SU-DHL-6 (cell line): ENCODE data around the gene NCKAP5.

Source experiments
- H2AFZ ChIP-seq: fragments of 200-600 bp; sonication (generic); 2 replicates; pipeline ENCODE4 v1.6.1; 2014; ENCODE audit warnings: low read depth, mild to moderate bottlenecking, moderate library complexity, mixed read lengths, antibody characterized with exemption, low read length; ENCODE audit not compliant: severe bottlenecking
- H3F3A ChIP-seq: fragments of 200-600 bp; shearing (Covaris generic); 2 replicates; pipeline ENCODE4 v1.6.0; 2016; ENCODE audit warnings: antibody characterized with exemption, mild to moderate bottlenecking; ENCODE audit not compliant: insufficient read depth
- H3K27ac ChIP-seq: fragments of 200-600 bp; sonication (generic); 2 replicates; pipeline ENCODE4 v1.5.1; 2016; ENCODE audit warnings: low read depth, mild to moderate bottlenecking, low read length, moderate library complexity, mixed read lengths
- H3K27me3 ChIP-seq: fragments of 200-600 bp; sonication (generic), shearing (Covaris generic); 2 replicates; pipeline ENCODE4 v1.6.0; 2014; ENCODE audit warnings: mild to moderate bottlenecking, low read length
- H3K36me3 ChIP-seq: fragments of 200-600 bp; sonication (generic); 2 replicates; pipeline ENCODE4 v1.6.1; 2014; ENCODE audit warnings: mild to moderate bottlenecking, low read length, mixed read lengths
- H3K4me2 ChIP-seq: fragments of 300-600, 200-600 bp; shearing (Covaris generic), sonication (generic); 2 replicates; pipeline ENCODE4 v1.6.0; 2014; ENCODE audit warnings: low read length, low read depth, mild to moderate bottlenecking; ENCODE audit not compliant: poor library complexity, severe bottlenecking
- H3K4me3 ChIP-seq: fragments of 200-600 bp; sonication (generic); 2 replicates; pipeline ENCODE4 v1.5.1; 2014; ENCODE audit warnings: antibody characterized with exemption, low read length, mild to moderate bottlenecking, mixed read lengths; ENCODE audit not compliant: insufficient read depth, poor library complexity, severe bottlenecking
- H3K79me2 ChIP-seq: fragments of 200-600 bp; sonication (generic); 2 replicates; pipeline ENCODE4 v1.6.1; 2014; ENCODE audit warnings: mild to moderate bottlenecking, low read length, moderate library complexity; ENCODE audit not compliant: insufficient read depth
- H3K9ac ChIP-seq: fragments of 200-600 bp; sonication (generic); 2 replicates; pipeline ENCODE4 v1.7.0; 2014; ENCODE audit warnings: mild to moderate bottlenecking, low read length
- H3K9me2 ChIP-seq: fragments of 200-600 bp; sonication (generic); replicated peaks from 2 replicates; pipeline ENCODE4 v1.6.1; 2014; ENCODE audit warnings: low read length; ENCODE audit not compliant: insufficient read depth
- H3K9me3 ChIP-seq: fragments of 200-600 bp; sonication (generic); 2 replicates; pipeline ENCODE4 v1.6.1; 2014; ENCODE audit warnings: low read length, mixed read lengths; ENCODE audit not compliant: insufficient read depth
- H4K20me1 ChIP-seq: fragments of 200-600 bp; sonication (generic); 2 replicates; pipeline ENCODE4 v1.6.1; 2014; ENCODE audit warnings: low read depth, mild to moderate bottlenecking, antibody characterized with exemption, low read length, moderate library complexity, mixed read lengths
- EZH2phosphoT487 ChIP-seq: fragments of 200-600 bp; sonication (generic), shearing (Covaris generic); conservative IDR thresholded peaks from 2 replicates; pipeline ENCODE4 v1.6.1; 2018; ENCODE audit warnings: mild to moderate bottlenecking, antibody characterized with exemption, low read length, moderate library complexity, mixed read lengths
- TF ChIP-seq, protein P1 (sequence below): fragments of 200-600 bp; sonication (generic); IDR thresholded peaks from one replicate; pipeline ENCODE4 v1.5.1; 2017; ENCODE audit warnings: antibody characterized with exemption, mild to moderate bottlenecking, low read length, moderate library complexity; ENCODE audit not compliant: insufficient read depth, poor library complexity, severe bottlenecking

NCKAP5 gene

DNA sequence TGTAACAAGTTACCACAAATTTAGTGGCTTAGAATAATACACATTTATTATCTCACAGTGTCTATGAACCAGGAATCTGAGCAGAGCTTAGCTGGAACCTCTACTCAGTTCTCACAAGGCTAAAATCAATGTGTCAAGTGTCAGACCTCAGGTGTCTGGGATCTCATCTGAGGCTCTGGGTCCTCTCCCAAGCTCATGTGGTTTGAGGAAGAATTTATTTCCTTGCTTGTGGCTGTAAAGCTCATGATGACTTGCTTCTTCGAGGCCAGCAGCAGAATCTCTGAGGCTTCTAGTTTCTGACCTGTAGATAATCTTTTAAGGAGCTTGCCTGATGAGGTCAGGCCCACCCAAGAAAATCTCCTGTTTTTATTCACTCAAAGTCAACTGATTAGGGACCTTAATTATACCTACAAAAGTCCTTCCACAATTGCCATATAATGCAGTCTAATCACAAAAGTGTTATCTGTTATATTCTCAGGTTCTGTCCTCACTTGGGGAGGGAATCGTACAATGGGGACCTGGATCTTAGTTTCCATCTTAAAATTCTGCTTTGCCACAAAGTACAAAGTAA lies 14.3 kb downstream of the NCKAP5 start:
- Histone ChIP-seq H4K20me1 (no peaks in the 10 kb centered on the region), H3K36me3 (no peaks in the 10 kb centered on the region), H3K9me3 (no peaks in the 10 kb centered on the region), H3K9me2 (no peaks in the 10 kb centered on the region; the same call in 1 of the 2 replicates), H3K79me2 (no peaks in the 10 kb centered on the region), H3K4me2 (no peak overlapping the region), H3F3A (no peaks in the 10 kb centered on the region), H3K27me3 (no peaks in the 10 kb centered on the region; the same call in 1 of the 2 replicates), H2AFZ (no peak overlapping the region), H3K27ac (no peak overlapping the region), H3K4me3 (no peak overlapping the region), H3K9ac (no peak overlapping the region)
- TF ChIP-seq EZH2phosphoT487 = no peak
- TF ChIP-seq, protein P1, sequence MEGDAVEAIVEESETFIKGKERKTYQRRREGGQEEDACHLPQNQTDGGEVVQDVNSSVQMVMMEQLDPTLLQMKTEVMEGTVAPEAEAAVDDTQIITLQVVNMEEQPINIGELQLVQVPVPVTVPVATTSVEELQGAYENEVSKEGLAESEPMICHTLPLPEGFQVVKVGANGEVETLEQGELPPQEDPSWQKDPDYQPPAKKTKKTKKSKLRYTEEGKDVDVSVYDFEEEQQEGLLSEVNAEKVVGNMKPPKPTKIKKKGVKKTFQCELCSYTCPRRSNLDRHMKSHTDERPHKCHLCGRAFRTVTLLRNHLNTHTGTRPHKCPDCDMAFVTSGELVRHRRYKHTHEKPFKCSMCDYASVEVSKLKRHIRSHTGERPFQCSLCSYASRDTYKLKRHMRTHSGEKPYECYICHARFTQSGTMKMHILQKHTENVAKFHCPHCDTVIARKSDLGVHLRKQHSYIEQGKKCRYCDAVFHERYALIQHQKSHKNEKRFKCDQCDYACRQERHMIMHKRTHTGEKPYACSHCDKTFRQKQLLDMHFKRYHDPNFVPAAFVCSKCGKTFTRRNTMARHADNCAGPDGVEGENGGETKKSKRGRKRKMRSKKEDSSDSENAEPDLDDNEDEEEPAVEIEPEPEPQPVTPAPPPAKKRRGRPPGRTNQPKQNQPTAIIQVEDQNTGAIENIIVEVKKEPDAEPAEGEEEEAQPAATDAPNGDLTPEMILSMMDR = no peak

DNA sequence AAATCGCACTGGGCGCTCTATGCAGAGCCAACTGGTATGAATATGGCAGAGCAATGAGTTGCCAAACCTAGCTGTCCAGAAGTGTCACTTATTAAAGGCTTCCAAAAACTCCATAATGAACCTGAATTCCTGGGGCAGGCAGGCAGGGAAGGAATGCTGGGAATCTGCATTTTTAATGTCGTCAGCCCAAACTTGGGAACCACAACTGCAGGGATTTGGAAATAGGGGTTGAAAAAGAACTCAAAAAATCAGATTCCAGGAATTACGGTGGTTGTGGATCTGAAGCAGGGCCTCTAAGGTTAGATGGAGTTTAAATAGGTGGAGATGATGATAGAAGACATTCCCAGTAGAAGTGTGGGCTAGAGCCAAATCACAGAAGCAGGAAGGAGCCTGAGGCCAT lies 15.0 kb downstream of the NCKAP5 start:
- Histone ChIP-seq H3K36me3 (no peaks in the 10 kb centered on the region), H3K79me2 (no peaks in the 10 kb centered on the region), H3K9me3 (no peaks in the 10 kb centered on the region), H3K9ac (no peak overlapping the region), H2AFZ (no peak overlapping the region), H3K4me3 (no peak overlapping the region), H4K20me1 (no peaks in the 10 kb centered on the region), H3K27ac (no peak overlapping the region), H3K27me3 (no peaks in the 10 kb centered on the region; the same call in 1 of the 2 replicates), H3F3A (no peaks in the 10 kb centered on the region), H3K9me2 (no peaks in the 10 kb centered on the region; the same call in 1 of the 2 replicates), H3K4me2 (no peak overlapping the region)
- TF ChIP-seq, protein P1 = no peak
- TF ChIP-seq EZH2phosphoT487 = no peak

DNA sequence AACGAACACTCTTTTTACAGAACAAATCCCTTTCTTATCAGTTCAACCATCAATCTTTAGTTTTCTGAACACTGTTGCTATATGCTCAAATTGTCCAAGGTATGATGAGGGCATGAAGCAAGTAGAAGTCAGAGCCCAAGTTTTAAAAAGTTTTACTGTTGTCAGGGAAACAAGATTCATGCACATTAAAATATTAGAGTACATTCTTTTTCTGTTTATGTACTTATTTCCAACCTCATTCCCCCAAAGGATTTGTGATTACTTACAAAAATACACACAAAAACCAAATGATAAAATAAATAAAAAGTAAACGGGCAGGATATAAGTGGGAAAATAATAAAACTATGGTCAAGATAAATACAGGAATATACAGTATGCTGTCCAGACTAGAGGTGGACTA lies 15.4 kb downstream of the NCKAP5 start:
- Histone ChIP-seq H3K9me3 (no peaks in the 10 kb centered on the region), H3K9me2 (no peaks in the 10 kb centered on the region; the same call in 1 of the 2 replicates), H3K27ac (no peak overlapping the region), H3F3A (no peaks in the 10 kb centered on the region), H4K20me1 (no peaks in the 10 kb centered on the region), H3K27me3 (no peaks in the 10 kb centered on the region; the same call in 1 of the 2 replicates), H3K4me3 (no peak overlapping the region), H3K4me2 (no peak overlapping the region), H3K79me2 (no peaks in the 10 kb centered on the region), H3K36me3 (no peaks in the 10 kb centered on the region), H3K9ac (no peak overlapping the region), H2AFZ (no peak overlapping the region)
- TF ChIP-seq, protein P1 = no peak
